ENCODE data around the gene ABCC10.
"Not testable (repeated sequence)": the region's sequence is repeated elsewhere in the genome, so short reads cannot be mapped to it uniquely, and the experiment has no call there.

ABCC10 gene

GRCh38 chr6:43410776-43411175 is 16.6 kb upstream of the ABCC10 start:
- not testable (repeated sequence) for H3K4me3 ChIP-seq (ENCODE audit: low read depth, low read length); H3K27ac ChIP-seq (ENCODE audit: low read depth, low read length); H3K79me2 ChIP-seq (ENCODE audit: control insufficient read depth, insufficient read depth, low read length, unreplicated experiment); H2AFZ ChIP-seq (ENCODE audit: low read length, unreplicated experiment); H3K4me1 ChIP-seq (ENCODE audit: control insufficient read depth, insufficient read depth, low read length, unreplicated experiment); H3K36me3 ChIP-seq (ENCODE audit: insufficient read depth, low read length)
- H3K27me3 ChIP-seq (ENCODE audit: insufficient read depth, low read length): peaks cover 24% of the 10 kb centered on the region

- H2AFZ ChIP-seq (ENCODE audit: low read length, unreplicated experiment): no peak overlapping the region
- H3K79me2 ChIP-seq (ENCODE audit: control insufficient read depth, insufficient read depth, low read length, unreplicated experiment): no peaks in the 10 kb centered on the region
- no peaks in the 10 kb centered on the region for H3K4me1 ChIP-seq (ENCODE audit: control insufficient read depth, insufficient read depth, low read length, unreplicated experiment)
- peaks cover 24% of the 10 kb centered on the region for H3K27me3 ChIP-seq (ENCODE audit: insufficient read depth, low read length)
- no peak overlapping the region for H3K4me3 ChIP-seq (ENCODE audit: low read depth, low read length)
- H3K36me3 ChIP-seq (ENCODE audit: insufficient read depth, low read length): no peaks in the 10 kb centered on the region
- no peak overlapping the region for H3K27ac ChIP-seq (ENCODE audit: low read depth, low read length)
Observed at GRCh38 chr6:43412541-43412940, 14.8 kb upstream of the ABCC10 start.

- Histone ChIP-seq H2AFZ (ENCODE audit: low read length, unreplicated experiment) (no peak overlapping the region), H3K4me3 (ENCODE audit: low read depth, low read length) (no peak overlapping the region), H3K27me3 (ENCODE audit: insufficient read depth, low read length) (peaks cover 26% of the 10 kb centered on the region), H3K79me2 (ENCODE audit: control insufficient read depth, insufficient read depth, low read length, unreplicated experiment) (no peaks in the 10 kb centered on the region), H3K36me3 (ENCODE audit: insufficient read depth, low read length) (no peaks in the 10 kb centered on the region), H3K4me1 (ENCODE audit: control insufficient read depth, insufficient read depth, low read length, unreplicated experiment) (no peaks in the 10 kb centered on the region), H3K27ac (ENCODE audit: low read depth, low read length) (no peak overlapping the region)
Observed at GRCh38 chr6:43413002-43413401, 14.3 kb upstream of the ABCC10 start.

GRCh38 chr6:43415275-43415674 is 12.1 kb upstream of the ABCC10 start:
- H3K27me3 ChIP-seq (ENCODE audit: insufficient read depth, low read length): peaks cover 25% of the 10 kb centered on the region
- H3K4me1 ChIP-seq (ENCODE audit: control insufficient read depth, insufficient read depth, low read length, unreplicated experiment); H3K36me3 ChIP-seq (ENCODE audit: insufficient read depth, low read length); H2AFZ ChIP-seq (ENCODE audit: low read length, unreplicated experiment); H3K79me2 ChIP-seq (ENCODE audit: control insufficient read depth, insufficient read depth, low read length, unreplicated experiment); H3K4me3 ChIP-seq (ENCODE audit: low read depth, low read length); H3K27ac ChIP-seq (ENCODE audit: low read depth, low read length): not testable (repeated sequence)

- Histone ChIP-seq H3K79me2 (ENCODE audit: control insufficient read depth, insufficient read depth, low read length, unreplicated experiment) (no peaks in the 10 kb centered on the region), H3K4me1 (ENCODE audit: control insufficient read depth, insufficient read depth, low read length, unreplicated experiment) (no peaks in the 10 kb centered on the region), H3K27me3 (ENCODE audit: insufficient read depth, low read length) (peaks cover 30% of the 10 kb centered on the region), H3K36me3 (ENCODE audit: insufficient read depth, low read length) (no peaks in the 10 kb centered on the region), H2AFZ (ENCODE audit: low read length, unreplicated experiment) (no peak overlapping the region), H3K27ac (ENCODE audit: low read depth, low read length) (no peak overlapping the region), H3K4me3 (ENCODE audit: low read depth, low read length) (no peak overlapping the region)
Observed at GRCh38 chr6:43416935-43417334, 10.4 kb upstream of the ABCC10 start.

GRCh38 chr6:43420012-43420709 is 7.2 kb upstream of the ABCC10 start:
- H3K79me2 ChIP-seq (ENCODE audit: control insufficient read depth, insufficient read depth, low read length, unreplicated experiment): no peaks in the 10 kb centered on the region
- no peaks in the 10 kb centered on the region for H3K4me1 ChIP-seq (ENCODE audit: control insufficient read depth, insufficient read depth, low read length, unreplicated experiment)
- peaks cover 19% of the 10 kb centered on the region; the same call in 1 of the 2 replicates for H3K27me3 ChIP-seq (ENCODE audit: insufficient read depth, low read length)
- H3K36me3 ChIP-seq (ENCODE audit: insufficient read depth, low read length): no peaks in the 10 kb centered on the region
- H2AFZ ChIP-seq (ENCODE audit: low read length, unreplicated experiment): no peak overlapping the region
- H3K27ac ChIP-seq (ENCODE audit: low read depth, low read length): no peak overlapping the region
- H3K4me3 ChIP-seq (ENCODE audit: low read depth, low read length): no peak overlapping the region

GRCh38 chr6:43421831-43422230 is 5.5 kb upstream of the ABCC10 start:
- H3K27me3 ChIP-seq (ENCODE audit: insufficient read depth, low read length): peaks cover 19% of the 10 kb centered on the region; the same call in 1 of the 2 replicates
- no peak overlapping the region for H3K4me3 ChIP-seq (ENCODE audit: low read depth, low read length)
- no peak overlapping the region for H2AFZ ChIP-seq (ENCODE audit: low read length, unreplicated experiment)
- H3K79me2 ChIP-seq (ENCODE audit: control insufficient read depth, insufficient read depth, low read length, unreplicated experiment): no peaks in the 10 kb centered on the region
- no peaks in the 10 kb centered on the region for H3K36me3 ChIP-seq (ENCODE audit: insufficient read depth, low read length)
- no peaks in the 10 kb centered on the region for H3K4me1 ChIP-seq (ENCODE audit: control insufficient read depth, insufficient read depth, low read length, unreplicated experiment)
- no peak overlapping the region for H3K27ac ChIP-seq (ENCODE audit: low read depth, low read length)

GRCh38 chr6:43425083-43425482 is 2.3 kb upstream of the ABCC10 start:
- not testable (repeated sequence) for H3K4me3 ChIP-seq (ENCODE audit: low read depth, low read length); H3K36me3 ChIP-seq (ENCODE audit: insufficient read depth, low read length); H2AFZ ChIP-seq (ENCODE audit: low read length, unreplicated experiment); H3K27ac ChIP-seq (ENCODE audit: low read depth, low read length); H3K27me3 ChIP-seq (ENCODE audit: insufficient read depth, low read length); H3K4me1 ChIP-seq (ENCODE audit: control insufficient read depth, insufficient read depth, low read length, unreplicated experiment)
- peaks cover 10% of the 10 kb centered on the region for H3K79me2 ChIP-seq (ENCODE audit: control insufficient read depth, insufficient read depth, low read length, unreplicated experiment)

- Histone ChIP-seq H3K36me3 (ENCODE audit: insufficient read depth, low read length) (no peaks in the 10 kb centered on the region), H3K4me3 (ENCODE audit: low read depth, low read length) (peak overlapping the region; percentile 84), H3K79me2 (ENCODE audit: control insufficient read depth, insufficient read depth, low read length, unreplicated experiment) (peaks cover 12% of the 10 kb centered on the region), H2AFZ (ENCODE audit: low read length, unreplicated experiment) (peak overlapping the region; percentile 83), H3K27me3 (ENCODE audit: insufficient read depth, low read length) (no peaks in the 10 kb centered on the region), H3K27ac (ENCODE audit: low read depth, low read length) (peak overlapping the region; percentile 57), H3K4me1 (ENCODE audit: control insufficient read depth, insufficient read depth, low read length, unreplicated experiment) (peaks cover 5% of the 10 kb centered on the region)
Observed at GRCh38 chr6:43426928-43427405, 374 bp upstream of the ABCC10 start.

GRCh38 chr6:43428112-43428570 is 800 bp downstream of the ABCC10 start:
- Histone ChIP-seq H3K36me3 (ENCODE audit: insufficient read depth, low read length) (no peaks in the 10 kb centered on the region), H3K4me1 (ENCODE audit: control insufficient read depth, insufficient read depth, low read length, unreplicated experiment) (peaks cover 5% of the 10 kb centered on the region), H3K4me3 (ENCODE audit: low read depth, low read length) (peak overlapping the region; percentile 84), H3K79me2 (ENCODE audit: control insufficient read depth, insufficient read depth, low read length, unreplicated experiment) (peaks cover 12% of the 10 kb centered on the region), H3K27ac (ENCODE audit: low read depth, low read length) (peak overlapping the region; percentile 57; the same call in 1 of the 2 replicates), H3K27me3 (ENCODE audit: insufficient read depth, low read length) (no peaks in the 10 kb centered on the region), H2AFZ (ENCODE audit: low read length, unreplicated experiment) (peak overlapping the region; percentile 83)

- H3K4me3 ChIP-seq (ENCODE audit: low read depth, low read length): peak overlapping the region; percentile 84
- peak overlapping the region; percentile 46 for H2AFZ ChIP-seq (ENCODE audit: low read length, unreplicated experiment)
- no peaks in the 10 kb centered on the region for H3K27me3 ChIP-seq (ENCODE audit: insufficient read depth, low read length)
- H3K27ac ChIP-seq (ENCODE audit: low read depth, low read length): no peak overlapping the region
- peaks cover 5% of the 10 kb centered on the region for H3K4me1 ChIP-seq (ENCODE audit: control insufficient read depth, insufficient read depth, low read length, unreplicated experiment)
- peaks cover 12% of the 10 kb centered on the region for H3K79me2 ChIP-seq (ENCODE audit: control insufficient read depth, insufficient read depth, low read length, unreplicated experiment)
- H3K36me3 ChIP-seq (ENCODE audit: insufficient read depth, low read length): no peaks in the 10 kb centered on the region
Observed at GRCh38 chr6:43428874-43429273, 1.5 kb downstream of the ABCC10 start.

Data from ACC112 (cell line).